Astrocyte of the cerebellum (primary cell): ENCODE data around the gene KLC4.
A peak's percentile ranks its signal among the peaks of the same experiment; 100 is the strongest.

Source experiments
- DNase-seq: peaks from one replicate; pipeline ENCODE4 v3.0.0-alpha.2; 2011; ENCODE audit warnings: low read depth
- H3K4me3 ChIP-seq: 2 replicates; pipeline ENCODE4 v1.5.1; 2011; ENCODE audit warnings: mild to moderate bottlenecking, low read depth, low read length, moderate library complexity
- CTCF ChIP-seq: IDR thresholded peaks from 2 replicates; pipeline ENCODE4 v1.5.1; 2012; ENCODE audit warnings: low read length, low read depth, moderate library complexity, mild to moderate bottlenecking; ENCODE audit errors: missing control alignments
- in situ Hi-C: cut with HindIII; loops from 2 replicates; pipeline ENCODE4 v1.10.0; 2017; ENCODE audit warnings: low sequenced_read_pairs

Gene KLC4

DNA sequence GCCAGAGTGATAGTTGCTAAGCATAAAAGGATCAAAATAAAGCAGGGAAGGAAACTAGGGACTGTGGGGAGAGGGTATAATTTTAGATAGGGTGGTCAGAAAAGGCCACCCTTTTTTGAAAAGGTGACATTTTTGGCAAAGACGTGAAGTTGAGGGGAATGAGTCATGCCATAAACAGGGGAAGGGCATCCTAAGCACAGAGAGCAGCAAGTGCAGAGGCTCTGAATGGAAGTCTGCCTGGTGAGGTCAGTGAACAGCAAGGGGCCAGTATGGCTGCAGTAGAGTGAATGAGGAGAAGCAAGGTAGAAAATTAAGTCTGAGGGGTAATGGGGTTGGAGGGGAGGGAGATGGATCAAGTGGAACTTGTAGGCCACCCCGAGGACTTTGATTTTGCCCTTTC, 2.4 kb downstream of the KLC4 start:
- TF ChIP-seq CTCF, result no peak
- in situ Hi-C loops, result no loop called here
- no peak for DNase-seq
- H3K4me3 ChIP-seq, result no peak overlapping the region

DNA sequence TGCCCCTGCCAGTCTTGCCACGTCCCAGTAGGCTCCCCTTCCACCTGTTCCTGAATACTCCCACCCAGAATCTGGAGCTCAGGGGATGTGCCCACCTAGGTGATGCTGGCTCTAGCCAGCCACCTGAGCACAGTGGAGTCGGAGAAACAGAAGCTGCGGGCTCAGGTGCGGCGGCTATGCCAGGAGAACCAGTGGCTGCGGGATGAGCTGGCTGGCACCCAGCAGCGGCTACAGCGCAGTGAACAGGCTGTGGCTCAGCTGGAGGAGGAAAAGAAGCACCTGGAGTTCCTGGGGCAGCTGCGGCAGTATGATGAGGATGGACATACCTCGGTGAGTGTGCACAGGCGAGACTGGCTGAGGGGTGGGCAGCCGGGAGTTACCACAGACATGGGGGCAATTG, 3.4 kb downstream of the KLC4 start:
- no peak for TF ChIP-seq CTCF
- DNase-seq, result no peak
- in situ Hi-C loops, result no loop called here
- no peak overlapping the region for H3K4me3 ChIP-seq

- H3K4me3 ChIP-seq, result no peak overlapping the region
- TF ChIP-seq CTCF, result peak; percentile 63
- DNase-seq, result no peak
- in situ Hi-C loops, result no loop called here
Observed at GRCh38 chr6:43070028-43070632, 10.7 kb downstream of the KLC4 start.

DNA sequence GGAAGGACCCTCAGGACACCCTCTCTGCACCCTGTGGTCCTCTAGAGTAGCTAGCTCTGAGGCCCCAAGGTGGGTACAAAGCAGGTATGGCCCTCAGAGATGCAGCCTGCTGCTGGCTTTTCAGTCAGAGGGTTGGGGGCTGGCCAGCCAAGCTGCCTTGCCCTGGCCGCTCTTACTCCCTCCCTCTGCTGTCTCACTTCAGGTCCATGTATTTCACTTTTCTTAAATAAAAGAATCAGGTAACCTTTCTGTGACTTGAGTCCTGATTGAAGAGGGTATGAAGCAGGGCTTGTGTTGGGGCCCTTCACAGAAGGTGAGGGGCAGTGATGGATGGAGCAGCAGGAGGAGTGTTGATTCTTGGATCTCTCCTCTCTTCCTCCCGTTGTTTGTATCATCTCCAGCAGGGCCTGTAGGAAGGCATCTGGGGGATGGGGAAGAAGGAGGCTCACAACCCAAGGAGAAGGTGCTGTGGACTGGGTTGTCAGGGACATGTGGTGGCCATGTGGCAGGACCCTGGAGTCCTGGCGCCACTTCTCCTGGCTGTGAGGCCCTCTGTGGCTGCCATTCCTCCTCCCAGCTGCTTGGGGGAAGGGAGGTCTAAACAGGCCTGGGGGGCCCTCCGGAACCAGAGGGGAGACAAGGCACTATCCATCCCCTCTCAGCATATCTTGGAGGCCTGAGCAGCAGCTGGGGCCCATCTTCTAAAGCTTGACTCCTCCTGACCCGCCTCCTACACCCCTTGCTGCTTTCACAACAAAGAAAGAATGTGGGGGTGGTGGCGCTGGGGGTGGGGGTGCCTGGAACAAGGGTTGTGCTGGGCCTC, 15.6 kb downstream of the KLC4 start:
- H3K4me3 ChIP-seq, result peak overlapping the region; percentile 94
- in situ Hi-C loops, result no loop called here
- no peak for TF ChIP-seq CTCF
- DNase-seq, result no peak

- no peak for TF ChIP-seq CTCF
- H3K4me3 ChIP-seq, result peak within 1 kb of the TSS; percentile 94
- in situ Hi-C loops, result no loop called here
- no peak for DNase-seq
Observed at GRCh38 chr6:43075670-43076463, 16.4 kb downstream of the KLC4 start, which contains the start of gene PTK7. PTK7 (plus strand) TSS chr6:43076314; CDS start chr6:43076489, 175 bp downstream.
